DND-41 (cell line): ENCODE data around the gene KLF18.
A peak's percentile ranks its signal among the peaks of the same experiment; 100 is the strongest.

Source experiments
- ATAC-seq: fragments of 200-7000 bp; cut with Tn5 transposase; 3 replicates; pipeline ENCODE4 v1.9.1; 2021; ENCODE audit warnings: low read depth; ENCODE audit not compliant: insufficient read depth
- DNase-seq: peaks from one replicate; pipeline ENCODE4 v3.0.0-alpha.2; 2020
- H2AFZ ChIP-seq: 2 replicates; pipeline ENCODE4 v1.6.0; 2012; ENCODE audit warnings: low read depth, low read length
- H3K27ac ChIP-seq: 2 replicates; pipeline ENCODE4 v1.5.1; 2012; ENCODE audit warnings: low read length, inconsistent platforms
- H3K27me3 ChIP-seq: fragments of 200-600 bp; sonication (generic); 2 replicates; pipeline ENCODE4 v1.6.0; 2012; ENCODE audit warnings: low read length, mild to moderate bottlenecking, inconsistent platforms; ENCODE audit not compliant: insufficient read depth, poor library complexity
- H3K36me3 ChIP-seq: 2 replicates; pipeline ENCODE4 v1.5.1; 2012; ENCODE audit warnings: low read length, inconsistent platforms; ENCODE audit not compliant: insufficient read depth
- H3K4me1 ChIP-seq: 2 replicates; pipeline ENCODE4 v1.5.1; 2012; ENCODE audit warnings: mild to moderate bottlenecking, low read length; ENCODE audit not compliant: insufficient read depth
- H3K4me2 ChIP-seq: 2 replicates; pipeline ENCODE4 v1.6.0; 2012; ENCODE audit warnings: mild to moderate bottlenecking, moderate library complexity, low read length, inconsistent platforms; ENCODE audit not compliant: insufficient read depth
- H3K4me3 ChIP-seq, 2 experiments: fragments of 200-600 bp in 1 of 2; shearing (Covaris generic) in 1 of 2; 2 replicates each; pipeline ENCODE4 v1.5.1; 2012 to 2016; ENCODE audit warnings: inconsistent platforms in 2 of 2, low read length in 2 of 2, mild to moderate bottlenecking in 2 of 2, low read depth in 1 of 2, moderate library complexity in 1 of 2
- H3K79me2 ChIP-seq: 2 replicates; pipeline ENCODE4 v1.6.0; 2012; ENCODE audit warnings: low read length, inconsistent platforms; ENCODE audit not compliant: insufficient read depth
- H3K9ac ChIP-seq: 2 replicates; pipeline ENCODE4 v1.6.0; 2012; ENCODE audit warnings: low read depth, mild to moderate bottlenecking, inconsistent platforms, low read length, moderate library complexity
- H3K9me3 ChIP-seq: 2 replicates; pipeline ENCODE4 v1.5.1; 2012; ENCODE audit warnings: low read length, moderate library complexity, mild to moderate bottlenecking, inconsistent platforms; ENCODE audit not compliant: insufficient read depth, severe bottlenecking
- H4K20me1 ChIP-seq: 2 replicates; pipeline ENCODE4 v1.6.0; 2012; ENCODE audit warnings: low read length; ENCODE audit not compliant: insufficient read depth
- EZH2 ChIP-seq: IDR thresholded peaks from 3 replicates; pipeline ENCODE4 v1.6.1; 2012; ENCODE audit warnings: borderline replicate concordance, low read depth, mild to moderate bottlenecking, moderate library complexity, low read length, inconsistent platforms; ENCODE audit not compliant: severe bottlenecking
- TF ChIP-seq, protein P1 (sequence below): IDR thresholded peaks from 2 replicates; pipeline ENCODE4 v1.5.1; 2012; ENCODE audit warnings: borderline replicate concordance, low read length, moderate library complexity, mild to moderate bottlenecking; ENCODE audit not compliant: poor library complexity, severe bottlenecking; ENCODE audit errors: extremely low read depth

KLF18 gene

DNA sequence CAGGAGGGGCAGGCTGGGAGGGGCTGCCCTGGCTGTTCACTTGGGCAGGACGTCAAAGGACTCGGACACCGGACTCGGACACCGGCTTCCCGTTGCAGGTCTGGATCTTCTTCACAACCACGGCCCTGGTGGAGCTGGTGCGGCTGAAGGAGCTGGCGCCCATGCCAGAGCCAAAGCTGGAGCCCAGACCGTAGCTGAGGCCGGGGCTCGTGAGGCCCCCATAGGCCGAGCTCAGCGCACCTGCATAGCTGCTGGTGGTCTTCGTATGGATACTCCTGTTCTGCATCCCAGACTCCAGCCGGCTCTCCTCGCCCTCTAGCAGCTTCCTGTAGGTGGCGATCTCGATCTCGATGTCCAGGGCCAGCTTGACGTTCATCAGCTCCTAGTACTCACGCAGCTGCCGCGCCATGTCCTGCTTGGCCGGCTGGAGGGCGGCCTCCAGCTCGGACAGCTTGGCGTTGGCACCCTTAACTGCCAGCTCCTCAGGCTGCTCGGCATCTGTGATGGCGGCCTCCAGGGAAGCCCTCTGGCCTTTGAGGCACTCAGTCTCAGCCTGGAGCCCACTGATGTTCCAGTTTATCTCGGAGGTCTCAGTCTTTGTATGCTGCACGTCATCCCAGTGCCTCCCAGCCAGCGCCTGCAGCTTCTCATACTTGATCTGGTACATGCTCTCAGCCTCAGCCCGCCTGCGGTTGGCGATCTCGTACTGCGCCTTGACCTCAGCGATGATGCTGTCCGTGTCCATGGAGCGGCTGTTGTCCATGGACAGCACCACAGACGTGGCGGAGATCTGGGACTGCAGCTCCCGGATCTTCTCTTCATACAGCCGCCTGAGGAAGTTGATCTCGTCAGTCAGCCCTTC lies 37.9 kb downstream of the KLF18 start:
- Histone ChIP-seq H3K36me3 (no peaks in the 10 kb centered on the region), H3K27me3 (peaks cover 8% of the 10 kb centered on the region), H3K79me2 (no peaks in the 10 kb centered on the region), H2AFZ (no peak overlapping the region), H3K9ac (no peak overlapping the region), H3K9me3 (no peaks in the 10 kb centered on the region), H3K27ac (no peak overlapping the region), H3K4me3 (no peak overlapping the region), H4K20me1 (no peaks in the 10 kb centered on the region), H3K4me1 (no peaks in the 10 kb centered on the region), H3K4me2 (no peak overlapping the region)
- ATAC-seq (no peak), DNase-seq (peak; percentile 9)
- TF ChIP-seq EZH2, result no peak
- TF ChIP-seq, protein P1, sequence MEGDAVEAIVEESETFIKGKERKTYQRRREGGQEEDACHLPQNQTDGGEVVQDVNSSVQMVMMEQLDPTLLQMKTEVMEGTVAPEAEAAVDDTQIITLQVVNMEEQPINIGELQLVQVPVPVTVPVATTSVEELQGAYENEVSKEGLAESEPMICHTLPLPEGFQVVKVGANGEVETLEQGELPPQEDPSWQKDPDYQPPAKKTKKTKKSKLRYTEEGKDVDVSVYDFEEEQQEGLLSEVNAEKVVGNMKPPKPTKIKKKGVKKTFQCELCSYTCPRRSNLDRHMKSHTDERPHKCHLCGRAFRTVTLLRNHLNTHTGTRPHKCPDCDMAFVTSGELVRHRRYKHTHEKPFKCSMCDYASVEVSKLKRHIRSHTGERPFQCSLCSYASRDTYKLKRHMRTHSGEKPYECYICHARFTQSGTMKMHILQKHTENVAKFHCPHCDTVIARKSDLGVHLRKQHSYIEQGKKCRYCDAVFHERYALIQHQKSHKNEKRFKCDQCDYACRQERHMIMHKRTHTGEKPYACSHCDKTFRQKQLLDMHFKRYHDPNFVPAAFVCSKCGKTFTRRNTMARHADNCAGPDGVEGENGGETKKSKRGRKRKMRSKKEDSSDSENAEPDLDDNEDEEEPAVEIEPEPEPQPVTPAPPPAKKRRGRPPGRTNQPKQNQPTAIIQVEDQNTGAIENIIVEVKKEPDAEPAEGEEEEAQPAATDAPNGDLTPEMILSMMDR, result peak; percentile 37

DNA sequence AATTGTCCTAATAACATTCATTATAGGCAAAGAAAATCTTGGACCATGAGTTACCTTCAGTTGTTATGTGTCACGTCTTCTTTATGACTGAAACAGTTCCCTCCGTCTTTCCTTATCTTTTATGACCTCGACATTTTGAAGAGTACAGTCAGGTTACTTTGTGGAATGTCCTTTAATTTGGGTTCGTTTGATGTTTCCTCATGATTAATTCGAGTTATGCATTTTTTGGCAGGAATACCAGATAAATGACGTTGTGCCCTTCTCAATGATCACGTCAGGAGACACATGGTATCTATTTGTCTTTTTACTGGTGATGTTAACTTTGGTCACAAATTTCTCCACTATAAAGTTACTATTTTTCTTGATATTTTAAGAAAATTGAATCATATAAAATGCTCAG lies 40.1 kb downstream of the KLF18 start:
- DNase-seq, result no peak
- TF ChIP-seq, protein P1, result no peak
- TF ChIP-seq EZH2, result no peak

DNA sequence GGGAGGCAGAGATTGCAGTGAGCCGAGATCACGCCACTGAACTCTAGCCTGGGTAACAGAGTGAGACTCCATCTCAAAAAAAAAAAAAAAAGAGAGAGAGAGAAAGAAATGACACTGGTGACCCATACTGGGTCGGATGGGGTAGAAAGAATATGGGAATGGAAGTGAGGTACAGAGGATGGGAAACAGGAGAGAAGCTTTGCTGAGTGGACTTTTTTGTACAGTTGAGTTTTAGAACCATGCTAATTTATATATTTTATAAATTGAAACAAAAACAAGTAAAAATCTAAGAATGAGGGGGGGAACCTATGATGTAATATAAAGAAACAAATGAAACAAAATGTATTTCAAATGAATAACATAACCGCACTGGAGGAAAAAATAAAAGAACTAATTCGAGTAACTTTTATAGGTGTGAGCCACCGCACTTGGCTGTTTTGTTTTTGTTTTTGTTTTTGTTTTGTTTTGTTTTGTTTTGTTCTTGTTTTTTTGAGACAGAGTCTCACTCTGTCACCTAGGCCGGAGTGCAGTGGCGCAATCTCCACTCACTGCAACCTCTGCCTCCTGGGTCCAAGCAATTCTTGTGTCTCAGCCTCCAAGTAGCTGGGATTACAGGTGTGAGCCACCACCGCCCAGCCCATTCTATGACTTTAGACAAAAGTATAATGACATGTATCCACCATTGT lies 41.1 kb downstream of the KLF18 start:
- no peaks in the 10 kb centered on the region for H3K9me3 ChIP-seq
- no peak for DNase-seq
- ATAC-seq, result no peak

More for the DNA sequence above, 40.1 kb downstream of the KLF18 start:
- H3K9me3 ChIP-seq, result no peaks in the 10 kb centered on the region
- H4K20me1 ChIP-seq, result no peaks in the 10 kb centered on the region
- no peaks in the 10 kb centered on the region for H3K4me1 ChIP-seq
- no peaks in the 10 kb centered on the region for H3K36me3 ChIP-seq
- no peak overlapping the region for H3K9ac ChIP-seq
- H3K79me2 ChIP-seq, result no peaks in the 10 kb centered on the region
- no peak overlapping the region for H2AFZ ChIP-seq
- H3K4me2 ChIP-seq, result no peak overlapping the region
- no peak overlapping the region for H3K4me3 ChIP-seq
- no peak overlapping the region for H3K27ac ChIP-seq
- H3K27me3 ChIP-seq, result peaks cover 4% of the 10 kb centered on the region
- ATAC-seq, result no peak

More for the DNA sequence above, 41.1 kb downstream of the KLF18 start:
- Histone ChIP-seq H3K4me3 (no peak overlapping the region), H3K27ac (no peak overlapping the region), H3K9ac (no peak overlapping the region), H3K27me3 (no peaks in the 10 kb centered on the region), H3K4me2 (no peak overlapping the region), H4K20me1 (no peaks in the 10 kb centered on the region), H2AFZ (no peak overlapping the region), H3K4me1 (no peaks in the 10 kb centered on the region), H3K79me2 (no peaks in the 10 kb centered on the region), H3K36me3 (no peaks in the 10 kb centered on the region)
- TF ChIP-seq, protein P1, result no peak
- TF ChIP-seq EZH2, result no peak
